Measurements from ENCODE around the gene VGLL3. TPM values are rescaled to one million over a fixed set of nuclear protein-coding genes. Genes with fewer than 3 reads are reported as not detected.

Gene VGLL3
- total and polyA plus RNA-seq, 2 experiments from 2014 or later = 1.4 to 7.3 TPM

- H3K79me2 ChIP-seq (replicated peaks; ENCODE audit: insufficient read depth) = no peaks in the 10 kb centered on the region
- no peaks in the 10 kb centered on the region for H3K4me1 ChIP-seq (ENCODE audit: insufficient read depth)
- H3K4me2 ChIP-seq = no peak overlapping the region
- no peaks in the 10 kb centered on the region for H3K9me3 Mint-ChIP-seq
- H3K4me3 Mint-ChIP-seq = no peak overlapping the region
- H3K36me3 ChIP-seq (ENCODE audit: insufficient read depth) = no peaks in the 10 kb centered on the region
- peaks cover 33% of the 10 kb centered on the region for H3K9me2 ChIP-seq (ENCODE audit: insufficient read depth)
- ATAC-seq = no peak
- H3K27me3 Mint-ChIP-seq (ENCODE audit: insufficient read depth, low read depth, poor library complexity) = no peaks in the 10 kb centered on the region
- H2AFZ ChIP-seq = no peak overlapping the region
- H3K36me3 Mint-ChIP-seq (ENCODE audit: low read depth) = no peaks in the 10 kb centered on the region
- H3K4me1 Mint-ChIP-seq = no peaks in the 10 kb centered on the region
- no peak for DNase-seq (ENCODE audit: low spot score)
- no peaks in the 10 kb centered on the region for H3K27me3 ChIP-seq (ENCODE audit: insufficient read depth)
- TF ChIP-seq POLR2AphosphoS5 (IDR thresholded peaks at IDR 0.05; ENCODE audit: low read depth) (no peak), STAT1 (IDR thresholded peaks at IDR 0.05; ENCODE audit: unreplicated experiment) (no peak), EZH2phosphoT487 (IDR thresholded peaks at IDR 0.05; ENCODE audit: unreplicated experiment) (no peak), ETS1 (IDR thresholded peaks at IDR 0.05) (no peak), CREB1 (CRISPR knock-in tag; IDR thresholded peaks at IDR 0.05; ENCODE audit: low read depth) (no peak), EZH2 (IDR thresholded peaks at IDR 0.05; ENCODE audit: low read depth, unreplicated experiment) (no peak), ZNF114 (CRISPR knock-in tag; IDR thresholded peaks at IDR 0.05) (no peak), NANOG (IDR thresholded peaks at IDR 0.05; ENCODE audit: borderline replicate concordance) (no peak), REST (IDR thresholded peaks at IDR 0.05; ENCODE audit: unreplicated experiment) (no peak), JUNB (IDR thresholded peaks at IDR 0.05; ENCODE audit: unreplicated experiment) (no peak), CTCF (conservative IDR thresholded peaks at IDR 0.05; ENCODE audit: low read depth in 2 of 2) (no peak), ZNF331 (CRISPR knock-in tag; IDR thresholded peaks at IDR 0.05; ENCODE audit: low read depth) (no peak), ZNF462 (CRISPR knock-in tag; IDR thresholded peaks at IDR 0.05) (no peak)
- no peak overlapping the region for H3K27ac ChIP-seq (ENCODE audit: low read depth)
- H3F3A ChIP-seq (replicated peaks; ENCODE audit: low read depth) = no peaks in the 10 kb centered on the region
- H4K20me1 ChIP-seq (replicated peaks; ENCODE audit: insufficient read depth) = no peaks in the 10 kb centered on the region
- H3K4me3 ChIP-seq = no peak overlapping the region
- no peak overlapping the region for H3K27ac Mint-ChIP-seq
Observed at GRCh38 chr3:87037652-87038051, 46.7 kb upstream of the VGLL3 start.

Data from GM23338 (cell line).